Omental fat pad (tissue), 4 donors: ENCODE results near the gene FBXO36. TPM values are rescaled to one million over a fixed set of nuclear protein-coding genes. Genes with fewer than 3 reads are reported as not detected.
"Not testable (repeated sequence)": the region's sequence is repeated elsewhere in the genome, so short reads cannot be mapped to it uniquely, and the experiment has no call there.

Experiments
- ATAC-seq: fragments of 150-250 bp; one replicate; pipeline ENCODE4 v1.9.1; 2016; ENCODE audit warnings: mild to moderate bottlenecking, moderate library complexity; ENCODE audit not compliant: low FRiP score
- DNase-seq: peaks from one replicate; pipeline ENCODE4 v3.0.0-alpha.2; 2019; ENCODE audit warnings: low spot score
- CTCF ChIP-seq, 3 donors: fragments of 450-650 bp; IDR thresholded peaks; one replicate each; pipeline ENCODE4 v1.5.1; 2016 to 2017; ENCODE audit warnings: antibody characterized with exemption in 3 of 3, mild to moderate bottlenecking in 3 of 3, moderate library complexity in 2 of 3
- total RNA-seq, 4 donors: library from RNA; depleted of rRNA; stranded (reverse); fragments of >200 nt; gene quantifications; one replicate each; pipeline ENCODE4 v1.1.0, GENCODE V29; 2016

Gene FBXO36
- total RNA-seq, 4 donors from 2014 or later: 1.1 to 3.5 (median 2.3) TPM

GRCh38 chr2:229900012-229900411 lies 22.3 kb upstream of the FBXO36 start:
- DNase-seq (no peak), ATAC-seq (no peak)
- TF ChIP-seq CTCF (IDR thresholded peaks at IDR 0.05): no peak

- not testable (repeated sequence) for DNase-seq, ATAC-seq
Observed at GRCh38 chr2:229900514-229900913, 21.8 kb upstream of the FBXO36 start.

GRCh38 chr2:229901819-229902218 lies 20.5 kb upstream of the FBXO36 start:
- DNase-seq: no peak
- peak; percentile 57 for ATAC-seq
- no peak for TF ChIP-seq CTCF (IDR thresholded peaks at IDR 0.05)

- DNase-seq (no peak), ATAC-seq (no peak)
- TF ChIP-seq CTCF (IDR thresholded peaks at IDR 0.05): no peak
Observed at GRCh38 chr2:229903037-229903436, 19.3 kb upstream of the FBXO36 start.

- DNase-seq (no peak), ATAC-seq (no peak)
- no peak for TF ChIP-seq CTCF (IDR thresholded peaks at IDR 0.05)
Observed at GRCh38 chr2:229905601-229906000, 16.7 kb upstream of the FBXO36 start.

GRCh38 chr2:229909090-229909489 lies 13.2 kb upstream of the FBXO36 start:
- ATAC-seq (no peak), DNase-seq (no peak)
- TF ChIP-seq CTCF (IDR thresholded peaks at IDR 0.05): no peak

- DNase-seq (no peak), ATAC-seq (no peak)
- no peak for TF ChIP-seq CTCF (IDR thresholded peaks at IDR 0.05)
Observed at GRCh38 chr2:229910147-229910831, 12.0 kb upstream of the FBXO36 start.
